ENCODE results near the gene BTBD2.

BTBD2 gene

GRCh38 chr19:1986357-1987162 is 29.0 kb downstream of the BTBD2 start:
- DNase-seq (ENCODE audit: low read depth, low spot score) = no peak

GRCh38 chr19:1985588-1986356 is 29.7 kb downstream of the BTBD2 start:
- no peak for DNase-seq (ENCODE audit: low read depth, low spot score)

- no peak for DNase-seq (ENCODE audit: low read depth, low spot score)
These were observed 31.2 kb downstream of the BTBD2 start for GRCh38 chr19:1984357-1984756.

GRCh38 chr19:1981253-1981652 is 34.3 kb downstream of the BTBD2 start:
- DNase-seq (ENCODE audit: low read depth, low spot score) = no peak

- no peak for DNase-seq (ENCODE audit: low read depth, low spot score)
These were observed 34.7 kb downstream of the BTBD2 start for GRCh38 chr19:1980809-1981181.

GRCh38 chr19:1980091-1980808 is 35.3 kb downstream of the BTBD2 start:
- no peak for DNase-seq (ENCODE audit: low read depth, low spot score)

- DNase-seq (ENCODE audit: low read depth, low spot score) = no peak
These were observed 35.9 kb downstream of the BTBD2 start for GRCh38 chr19:1979642-1980041.

- DNase-seq (ENCODE audit: low read depth, low spot score) = no peak
These were observed 36.5 kb downstream of the BTBD2 start for GRCh38 chr19:1979017-1979416.

GRCh38 chr19:1978346-1978894 is 37.1 kb downstream of the BTBD2 start:
- peak; percentile 26 for DNase-seq (ENCODE audit: low read depth, low spot score)

GRCh38 chr19:1977120-1977519 is 38.4 kb downstream of the BTBD2 start:
- DNase-seq (ENCODE audit: low read depth, low spot score) = no peak

GRCh38 chr19:1975162-1975480 is 40.4 kb downstream of the BTBD2 start:
- DNase-seq (ENCODE audit: low read depth, low spot score) = no peak

GRCh38 chr19:1974381-1975161 is 40.9 kb downstream of the BTBD2 start:
- no peak for DNase-seq (ENCODE audit: low read depth, low spot score)

- no peak for DNase-seq (ENCODE audit: low read depth, low spot score)
These were observed 44.6 kb downstream of the BTBD2 start for GRCh38 chr19:1970806-1971502.

- DNase-seq (ENCODE audit: low read depth, low spot score) = no peak
These were observed 45.3 kb downstream of the BTBD2 start for GRCh38 chr19:1970003-1970805.

GRCh38 chr19:1969176-1970002 is 46.1 kb downstream of the BTBD2 start:
- DNase-seq (ENCODE audit: low read depth, low spot score) = no peak

GRCh38 chr19:1968279-1969175 is 47.0 kb downstream of the BTBD2 start:
- DNase-seq (ENCODE audit: low read depth, low spot score) = no peak

GRCh38 chr19:1967087-1967608 is 48.4 kb downstream of the BTBD2 start:
- no peak for DNase-seq (ENCODE audit: low read depth, low spot score)

GRCh38 chr19:1962674-1963073 is 52.8 kb downstream of the BTBD2 start:
- no peak for DNase-seq (ENCODE audit: low read depth, low spot score)
